GM11168 (cell line): ENCODE measurements around the gene AKR1C4.

Experiments
- in situ Hi-C: fragments of 300-500 bp; cut with MboI; formaldehyde crosslinking; loops from one replicate; pipeline ENCODE4 v1.12.0; 2022; ENCODE audit warnings: low sequenced_read_pairs; ENCODE audit not compliant: unreplicated experiment

Gene AKR1C4

GRCh38 chr10:5259952-5260578 is 63.4 kb downstream of the AKR1C4 start:
- in situ Hi-C loops: no loop called here

DNA sequence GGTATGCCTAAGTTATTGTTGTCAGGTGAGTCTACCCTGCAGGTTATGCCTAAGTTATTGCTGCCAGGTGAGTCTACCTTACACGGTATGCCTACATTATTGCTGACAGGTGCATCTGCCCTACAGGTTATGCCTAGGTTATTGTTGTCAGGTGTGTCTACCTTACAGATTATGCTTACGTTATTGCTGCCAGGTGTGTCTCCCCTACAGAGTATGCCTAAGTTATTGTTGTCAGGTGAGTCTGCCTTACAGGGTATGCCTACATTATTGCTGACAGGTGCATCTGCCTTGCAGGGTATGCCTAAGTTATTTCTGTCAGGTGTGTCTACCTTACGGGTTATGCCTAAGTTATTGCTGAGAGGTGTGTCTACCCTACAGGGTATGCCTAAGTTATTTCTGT is 64.2 kb downstream of the AKR1C4 start:
- in situ Hi-C loops: no loop called here

GRCh38 chr10:5265139-5265538 is 68.5 kb downstream of the AKR1C4 start:
- in situ Hi-C loops: no loop called here

- in situ Hi-C loops: no loop called here
Observed at GRCh38 chr10:5266351-5266750, 69.7 kb downstream of the AKR1C4 start.

DNA sequence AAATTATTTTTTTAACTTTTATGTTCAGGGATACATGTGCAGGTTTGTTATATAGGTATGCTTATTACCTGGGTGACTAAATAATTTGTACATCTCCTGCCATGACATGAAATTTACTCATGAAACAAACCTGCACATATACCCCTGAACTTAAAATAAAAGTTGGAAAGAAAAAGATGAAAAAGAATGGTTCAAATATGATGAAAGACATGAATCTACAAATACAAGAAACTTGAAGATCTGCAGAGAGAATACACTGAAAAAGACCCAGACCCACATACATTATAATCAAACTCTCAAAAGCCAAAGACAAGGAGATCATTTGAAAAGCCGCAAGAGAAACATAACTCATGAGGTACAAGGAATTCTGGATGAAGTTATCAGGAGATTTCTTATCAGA is 70.2 kb downstream of the AKR1C4 start:
- in situ Hi-C loops: no loop called here

- in situ Hi-C loops: no loop called here
Observed at GRCh38 chr10:5268234-5268633, 71.6 kb downstream of the AKR1C4 start.
